AG04450 (cell line): ENCODE data around the gene ATF6B. TPM values are rescaled to one million over a fixed set of nuclear protein-coding genes. Genes with fewer than 3 reads are reported as not detected.

Experiments
- CTCF ChIA-PET: fragments of 300-600, 350-600 bp; formaldehyde crosslinking; extraction: SDS; loops from one replicate; lab custom pipeline; 2022; ENCODE audit warnings: antibody characterized with exemption, inconsistent platforms; lab: Charles Lee
- POLR2A ChIA-PET: fragments of 350-600 bp; formaldehyde crosslinking; extraction: SDS; loops from one replicate; lab custom pipeline; 2021; ENCODE audit warnings: antibody characterized with exemption, inconsistent platforms; lab: Yijun Ruan, JAX
- DNase-seq: peaks from one replicate; pipeline ENCODE4 v3.0.0-alpha.2; 2011; ENCODE audit warnings: low read depth, low spot score
- H3K27ac ChIP-seq: one replicate; pipeline ENCODE4 v1.5.1; 2012; ENCODE audit warnings: low read depth, low read length, control low read depth
- H3K27me3 ChIP-seq: one replicate; pipeline ENCODE4 v1.6.0; 2012; ENCODE audit warnings: low read length; ENCODE audit not compliant: control insufficient read depth, insufficient read depth
- H3K4me3 ChIP-seq: 2 replicates; pipeline ENCODE4 v1.5.1; 2011; ENCODE audit warnings: mild to moderate bottlenecking, low read depth, low read length, control low read depth
- H3K9me3 ChIP-seq: 2 replicates; pipeline ENCODE4 v1.5.1; 2012; ENCODE audit warnings: low read length; ENCODE audit not compliant: control insufficient read depth, insufficient read depth
- CTCF ChIP-seq: IDR thresholded peaks from 2 replicates; pipeline ENCODE4 v1.5.1; 2011; ENCODE audit warnings: low read depth, low read length, control low read depth, inconsistent platforms
- polyA plus RNA-seq: library from polyadenylated mRNA; depleted of rRNA; stranded (reverse); fragments of >200 nt; gene quantifications from 2 replicates; pipeline ENCODE4 v1.2.3, GENCODE V29; 2011

The ATF6B gene
- polyA plus RNA-seq, 1 experiment = 39.2 TPM

GRCh38 chr6:32131439-32131948 is 3.4 kb upstream of the ATF6B start:
- Histone ChIP-seq H3K9me3 (peaks cover 3% of the 10 kb centered on the region; the same call in 1 of the 2 replicates), H3K27ac (no peak overlapping the region), H3K27me3 (no peaks in the 10 kb centered on the region), H3K4me3 (no peak overlapping the region)
- no peak for DNase-seq
- TF ChIP-seq CTCF = no peak
- POLR2A ChIA-PET = interaction anchor here (0.6 kb wide), 1 partner anchor 13 kb away, joined by 4 read pairs; no protein-coding TSS in a partner anchor
- CTCF ChIA-PET = interaction anchor here (0.6 to 0.9 kb wide), 2 partner anchors 64 to 246 kb away, joined by 3 to 7 read pairs; no protein-coding TSS in a partner anchor

GRCh38 chr6:32129297-32130088 is 1.4 kb upstream of the ATF6B start:
- Histone ChIP-seq H3K9me3 (peaks cover 3% of the 10 kb centered on the region; the same call in 1 of the 2 replicates), H3K27me3 (no peaks in the 10 kb centered on the region), H3K27ac (no peak overlapping the region), H3K4me3 (peak overlapping the region; percentile 77)
- CTCF ChIA-PET = interaction anchor here (0.6 to 4.6 kb wide), 4 partner anchors 11 to 66 kb away, joined by 3 to 44 read pairs (median 11); no protein-coding TSS in a partner anchor
- POLR2A ChIA-PET = interaction anchor here (0.6 to 2.8 kb wide), 8 partner anchors 10 to 709 kb away, joined by 3 to 13 read pairs (median 4); partner anchors contain the start of genes PBX2 and TAP2
- no peak for TF ChIP-seq CTCF
- no peak for DNase-seq

GRCh38 chr6:32128751-32129296 is 778 bp upstream of the ATF6B start:
- Histone ChIP-seq H3K4me3 (peak overlapping the region; percentile 77; the same call in 1 of the 2 replicates), H3K9me3 (peaks cover 3% of the 10 kb centered on the region; the same call in 1 of the 2 replicates), H3K27ac (peak overlapping the region; percentile 39), H3K27me3 (no peaks in the 10 kb centered on the region)
- DNase-seq = no peak
- POLR2A ChIA-PET = interaction anchor here (0.6 to 2.8 kb wide), 5 partner anchors 7 to 843 kb away, joined by 3 to 13 read pairs (median 5); no protein-coding TSS in a partner anchor
- CTCF ChIA-PET = interaction anchor here (0.6 to 4.6 kb wide), 4 partner anchors 10 to 67 kb away, joined by 3 to 44 read pairs (median 11); no protein-coding TSS in a partner anchor
- no peak for TF ChIP-seq CTCF

- Histone ChIP-seq H3K9me3 (peaks cover 3% of the 10 kb centered on the region; the same call in 1 of the 2 replicates), H3K4me3 (peak overlapping the region; percentile 98), H3K27ac (peak overlapping the region; percentile 92), H3K27me3 (no peaks in the 10 kb centered on the region)
- CTCF ChIA-PET = interaction anchor here (0.6 to 4.6 kb wide), 5 partner anchors 9 to 80 kb away, joined by 3 to 44 read pairs (median 10); no protein-coding TSS in a partner anchor
- POLR2A ChIA-PET = interaction anchor here (0.6 to 2.8 kb wide), 6 partner anchors 8 to 69 kb away, joined by 3 to 13 read pairs (median 4); partner anchors contain the start of gene AGPAT1
- no peak for DNase-seq
- TF ChIP-seq CTCF = no peak
Measured at GRCh38 chr6:32127409-32127716, 683 bp downstream of the ATF6B start.
